UCSD-AML1 (cell line): ENCODE results near the gene B9D1.

ENCODE experiments used
- DNase-seq: peaks from one replicate; lab custom pipeline; 2025; ENCODE audit not compliant: unreplicated experiment; lab: John Stamatoyannopoulos, UW

Gene B9D1, protein sequence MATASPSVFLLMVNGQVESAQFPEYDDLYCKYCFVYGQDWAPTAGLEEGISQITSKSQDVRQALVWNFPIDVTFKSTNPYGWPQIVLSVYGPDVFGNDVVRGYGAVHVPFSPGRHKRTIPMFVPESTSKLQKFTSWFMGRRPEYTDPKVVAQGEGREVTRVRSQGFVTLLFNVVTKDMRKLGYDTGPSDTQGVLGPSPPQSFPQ

DNA sequence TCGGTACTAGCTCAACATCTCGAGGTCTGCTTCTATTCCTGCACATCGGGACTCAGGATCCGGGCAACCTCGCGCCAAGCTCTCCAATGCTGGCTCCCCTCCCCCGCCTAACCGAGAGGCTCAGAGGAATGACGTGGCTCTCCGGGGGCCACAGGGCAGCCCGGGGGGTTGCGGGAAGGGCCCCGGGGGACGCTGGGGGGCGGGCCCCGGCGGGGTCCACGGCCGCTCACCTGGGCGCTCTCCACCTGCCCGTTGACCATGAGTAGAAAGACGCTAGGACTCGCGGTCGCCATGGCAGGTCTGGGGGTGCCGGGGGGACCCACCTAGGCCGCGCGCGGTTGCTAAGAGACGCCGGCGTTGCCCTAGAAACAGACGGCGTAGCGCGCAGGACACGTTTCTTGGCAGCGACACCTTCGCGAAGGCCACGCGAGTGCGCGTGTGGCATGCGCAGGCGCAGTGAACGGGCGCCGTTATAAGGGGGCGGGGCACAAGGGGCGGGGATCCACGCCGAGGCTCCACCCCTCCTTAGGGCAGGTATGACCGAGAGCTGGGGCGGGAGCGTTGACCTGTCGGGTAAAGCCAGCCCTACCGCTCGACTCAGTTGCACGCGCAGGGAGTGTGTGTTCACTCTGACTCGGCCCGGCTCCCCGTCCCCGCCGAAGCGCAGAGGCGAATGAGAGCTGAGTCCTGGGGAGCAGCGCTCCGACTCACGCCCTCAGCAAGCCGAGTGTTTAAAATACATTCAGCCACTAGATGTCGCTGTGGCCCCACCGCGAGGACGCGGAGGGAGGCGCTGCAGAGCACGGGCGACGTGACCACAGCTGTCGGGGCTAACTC is at the start of gene B9D1:
B9D1 (minus strand) TSS at position 447 of the 837 bp plus-strand sequence; CDS start at position 293, 154 bp downstream.
- DNase-seq = peak; percentile 93

DNA sequence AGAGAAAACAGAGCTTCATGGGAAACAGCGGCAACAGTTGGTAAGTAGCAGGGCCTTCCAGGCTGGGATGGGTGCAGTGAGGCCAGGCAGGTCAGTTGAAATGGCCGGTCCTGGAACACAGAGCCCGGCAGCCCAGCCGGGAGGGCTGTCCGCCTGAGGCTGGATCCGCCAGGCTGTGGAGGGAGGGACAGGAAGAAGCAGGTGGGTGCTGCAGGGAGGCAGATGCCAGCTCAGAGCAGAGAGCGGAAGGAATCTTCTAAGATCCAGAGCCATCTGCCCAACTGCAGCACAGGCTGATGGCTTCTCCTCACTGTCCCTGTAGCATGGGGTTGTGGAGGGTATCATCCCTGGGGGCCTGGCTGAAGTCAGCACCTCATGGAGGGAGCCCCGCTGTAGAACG is 49.1 kb upstream of the B9D1 start:
- no peak for DNase-seq

DNA sequence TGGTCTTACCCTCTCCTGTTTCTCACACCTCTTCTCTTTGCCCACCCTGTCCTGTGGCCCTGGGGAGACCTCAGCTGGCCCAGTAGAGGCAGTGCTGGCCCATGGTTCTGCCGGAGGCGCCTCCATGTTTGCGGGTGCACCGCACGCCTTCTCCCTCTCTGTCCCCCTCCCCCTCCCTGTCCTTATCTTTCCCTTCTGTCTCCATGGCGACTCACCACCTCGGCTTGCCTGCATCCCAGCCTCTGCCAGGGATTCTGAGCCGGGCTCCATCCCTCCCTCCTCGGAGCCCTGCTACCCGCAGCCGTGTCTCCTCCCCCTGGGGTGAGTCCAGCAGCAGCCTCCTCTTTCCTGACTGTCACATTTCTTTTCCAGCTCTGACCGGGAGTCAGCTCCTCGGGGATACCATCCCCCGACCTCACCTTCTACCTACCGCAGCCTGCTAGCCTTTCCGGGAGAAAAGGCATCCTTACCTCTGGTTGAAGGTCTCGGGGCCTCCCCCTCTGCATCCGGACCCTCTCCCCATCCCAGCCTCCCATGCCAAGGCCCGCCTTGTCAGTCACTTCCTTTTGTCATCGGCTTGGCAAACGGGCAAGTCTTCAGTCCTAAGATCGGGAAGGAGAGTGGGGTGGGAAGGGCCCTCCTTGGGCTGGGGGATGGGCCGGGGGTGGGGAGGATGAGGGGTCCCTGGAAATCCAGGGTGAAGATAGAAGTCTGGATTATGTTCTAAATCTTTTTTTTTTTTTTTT is 48.5 kb upstream of the B9D1 start, which contains the start of gene RNF112:
RNF112 (plus strand) TSS at position 358 of the 746 bp plus-strand sequence; CDS start at position 535, 177 bp downstream.
- DNase-seq = no peak

DNA sequence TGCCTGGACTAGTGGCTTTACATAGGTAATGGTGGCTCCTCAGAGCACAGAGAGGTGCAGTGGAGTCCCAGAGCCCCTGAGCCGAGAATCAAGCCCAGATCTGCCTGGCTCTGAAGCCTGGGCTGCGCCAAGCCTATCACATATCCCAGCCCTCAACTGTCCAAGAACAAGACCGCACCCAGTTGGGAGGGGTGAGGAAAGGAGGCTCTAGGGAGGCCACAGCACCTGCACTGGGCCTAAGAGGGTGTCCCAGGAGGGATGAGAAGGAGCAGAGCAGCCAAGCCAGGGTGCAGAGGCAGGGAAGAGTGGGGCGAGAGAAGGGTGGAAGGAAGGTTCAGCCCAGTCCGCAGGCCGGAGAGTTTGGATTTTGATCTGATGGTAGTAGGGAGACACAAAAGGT is 47.6 kb upstream of the B9D1 start:
- DNase-seq = no peak

DNA sequence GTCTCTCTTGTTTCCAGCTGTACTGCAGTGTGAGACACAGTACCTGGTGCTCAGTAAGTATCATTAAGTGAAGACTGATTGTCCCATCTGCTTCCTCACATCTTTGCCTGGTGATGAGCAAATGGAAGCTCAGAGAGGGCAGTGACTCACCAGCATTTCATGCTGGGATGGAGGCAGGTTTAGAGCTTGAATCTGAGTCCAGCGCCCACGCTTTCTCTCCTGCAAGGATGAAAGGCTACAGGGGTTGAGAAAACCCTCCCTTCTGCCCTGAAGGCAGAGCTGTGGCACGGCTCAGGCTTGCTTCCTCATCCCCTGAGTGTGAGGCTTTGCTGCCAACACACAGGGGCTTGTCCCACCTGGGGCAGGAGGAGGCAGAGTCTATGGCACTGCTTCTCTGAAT is 47.0 kb upstream of the B9D1 start:
- no peak for DNase-seq

DNA sequence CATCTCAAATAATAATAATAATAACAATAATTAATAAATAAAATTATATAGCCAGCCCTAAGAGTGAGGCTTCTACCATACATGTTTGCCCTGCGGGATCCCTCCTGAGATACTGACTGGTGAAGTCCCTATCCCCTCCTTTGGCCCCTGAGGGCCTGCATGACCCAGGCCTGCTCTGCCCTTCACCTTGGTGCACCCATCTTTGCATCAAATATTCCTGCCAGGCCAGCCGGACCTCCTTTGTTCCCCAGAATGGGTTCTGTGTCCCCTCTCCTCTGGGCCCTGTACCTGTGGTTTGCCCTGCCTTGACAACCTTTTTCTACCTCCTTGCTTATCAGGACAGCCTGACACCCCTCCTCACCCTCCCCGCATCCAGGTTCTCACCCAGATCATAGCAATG is 46.5 kb upstream of the B9D1 start:
- no peak for DNase-seq

DNA sequence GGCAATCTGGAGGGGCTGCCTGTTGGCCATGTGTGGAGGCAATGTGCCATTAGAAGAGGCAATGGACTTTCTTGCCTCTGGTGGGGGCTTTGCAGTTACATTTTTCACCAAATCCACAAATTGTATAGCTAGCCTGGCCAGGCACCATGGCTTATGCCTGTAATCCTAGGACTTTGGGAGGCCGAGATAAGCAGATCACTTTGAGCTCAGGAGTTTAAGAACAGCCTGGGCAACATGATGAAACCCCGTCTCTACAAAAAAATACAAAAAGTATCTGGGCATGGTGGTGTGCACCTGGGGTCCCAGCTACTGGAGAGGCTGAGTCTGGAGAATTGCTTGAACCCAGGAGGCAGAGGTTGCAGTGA is 45.8 kb upstream of the B9D1 start:
- no peak for DNase-seq

DNA sequence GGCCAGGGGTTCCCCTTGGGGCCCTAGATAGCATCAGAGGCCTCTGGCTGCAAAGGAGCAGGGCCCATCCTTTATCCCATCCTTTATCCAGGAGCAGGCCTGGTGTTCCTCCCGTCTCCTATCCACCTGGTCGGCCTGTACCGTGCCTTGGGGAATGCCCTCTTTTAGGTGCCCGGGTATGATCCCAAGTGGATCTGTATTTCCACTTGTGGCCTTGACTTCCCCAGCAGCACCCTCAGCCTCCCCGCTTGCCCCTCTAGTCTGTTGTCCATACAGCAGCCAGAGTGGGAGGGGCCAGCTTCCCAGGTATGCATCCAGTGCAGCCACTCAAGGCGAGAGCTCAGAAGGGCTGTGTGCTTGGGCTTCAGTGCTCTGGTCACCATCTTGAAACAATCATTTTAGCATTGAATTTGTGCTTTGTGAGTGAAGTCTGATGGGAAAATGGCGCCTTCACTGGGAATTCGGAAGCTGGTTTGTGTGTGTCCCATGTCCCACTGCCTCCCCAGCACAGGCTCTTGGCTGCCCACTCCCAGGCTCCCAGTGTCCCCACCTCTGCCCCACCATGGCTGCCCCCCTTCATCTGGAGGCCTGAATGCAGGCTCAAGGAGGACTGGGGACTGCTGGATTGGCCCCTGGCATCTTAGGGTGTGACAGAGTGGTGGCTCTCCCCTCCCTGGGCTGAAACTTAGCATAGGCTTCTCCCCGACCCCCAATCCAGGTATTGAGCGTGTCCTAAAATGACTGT is 45.2 kb upstream of the B9D1 start:
- DNase-seq = no peak

DNA sequence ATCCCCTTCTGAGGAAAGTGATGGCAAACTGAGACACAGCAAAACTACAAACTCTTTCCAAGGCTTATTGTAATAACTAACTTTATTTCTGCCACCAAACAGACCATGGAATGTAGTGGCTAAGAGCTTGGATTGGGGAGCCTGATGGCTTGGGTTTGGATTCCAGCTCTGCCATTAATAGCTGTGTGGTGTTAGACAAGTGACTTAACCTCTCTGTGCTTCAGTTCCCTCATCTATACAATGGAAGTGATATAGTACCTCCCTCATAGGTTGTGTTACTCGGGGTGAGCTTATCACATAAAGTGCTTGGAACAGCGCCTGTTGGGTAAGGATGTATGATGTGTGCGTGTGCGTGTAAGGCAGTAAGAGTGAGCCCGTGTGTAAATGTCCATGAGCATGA is 42.6 kb upstream of the B9D1 start:
- no peak for DNase-seq

DNA sequence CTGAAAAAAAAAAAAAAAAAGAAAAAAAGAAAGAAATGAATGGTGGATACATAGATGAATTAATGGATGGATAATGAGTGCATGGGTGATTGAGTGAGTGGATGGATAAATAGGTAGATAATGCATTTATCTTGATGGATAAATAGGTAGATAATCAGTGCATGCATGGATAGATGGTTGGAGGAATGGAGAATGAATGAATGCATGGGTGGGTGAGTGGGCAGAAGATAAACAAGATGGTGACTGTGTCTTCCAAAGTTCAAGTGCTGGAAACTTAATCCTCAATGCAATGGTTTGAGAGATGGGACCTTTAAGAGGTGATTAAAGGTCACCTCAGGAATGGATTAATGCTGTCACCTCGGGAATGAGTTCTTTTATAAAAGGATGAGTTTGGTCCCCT is 41.7 kb upstream of the B9D1 start:
- no peak for DNase-seq

DNA sequence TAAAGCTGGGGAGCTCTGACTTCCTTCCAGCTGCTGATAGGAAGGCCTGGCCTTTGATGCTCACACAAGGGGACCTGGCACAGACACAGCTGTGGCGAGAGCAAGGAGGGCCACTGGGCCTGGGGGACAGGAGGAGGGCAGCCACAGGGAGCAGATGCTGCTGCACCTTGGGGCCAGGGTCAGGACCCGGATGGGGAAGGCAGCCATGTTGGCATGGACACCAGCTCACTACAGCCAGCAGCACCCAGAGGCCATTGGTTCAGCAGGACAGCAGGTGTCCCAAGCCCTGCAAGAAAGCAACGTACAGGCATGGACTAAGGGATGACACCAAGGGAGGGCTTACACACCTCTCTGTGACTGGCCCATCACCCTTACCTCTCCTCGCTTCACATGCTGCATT is 40.5 kb upstream of the B9D1 start:
- no peak for DNase-seq

DNA sequence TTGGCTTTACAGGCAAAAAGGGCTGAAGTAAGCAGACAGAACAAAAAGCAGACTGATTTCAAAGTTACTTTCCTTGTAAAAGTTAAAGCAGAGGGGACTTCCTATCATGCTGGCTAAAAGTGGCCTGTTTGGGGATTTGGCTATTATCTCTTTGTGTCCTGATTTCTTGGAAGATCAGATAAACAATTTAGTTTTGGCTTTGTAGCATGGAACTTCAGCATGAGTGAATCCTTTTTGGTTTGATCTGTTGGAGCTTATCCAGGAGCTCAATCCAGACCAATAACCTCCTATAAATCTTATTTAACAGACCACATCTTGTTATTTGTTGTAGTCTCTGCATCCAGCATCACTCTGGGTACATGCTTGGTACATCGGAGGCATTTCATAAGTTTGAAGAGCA is 39.6 kb upstream of the B9D1 start:
- DNase-seq = no peak

DNA sequence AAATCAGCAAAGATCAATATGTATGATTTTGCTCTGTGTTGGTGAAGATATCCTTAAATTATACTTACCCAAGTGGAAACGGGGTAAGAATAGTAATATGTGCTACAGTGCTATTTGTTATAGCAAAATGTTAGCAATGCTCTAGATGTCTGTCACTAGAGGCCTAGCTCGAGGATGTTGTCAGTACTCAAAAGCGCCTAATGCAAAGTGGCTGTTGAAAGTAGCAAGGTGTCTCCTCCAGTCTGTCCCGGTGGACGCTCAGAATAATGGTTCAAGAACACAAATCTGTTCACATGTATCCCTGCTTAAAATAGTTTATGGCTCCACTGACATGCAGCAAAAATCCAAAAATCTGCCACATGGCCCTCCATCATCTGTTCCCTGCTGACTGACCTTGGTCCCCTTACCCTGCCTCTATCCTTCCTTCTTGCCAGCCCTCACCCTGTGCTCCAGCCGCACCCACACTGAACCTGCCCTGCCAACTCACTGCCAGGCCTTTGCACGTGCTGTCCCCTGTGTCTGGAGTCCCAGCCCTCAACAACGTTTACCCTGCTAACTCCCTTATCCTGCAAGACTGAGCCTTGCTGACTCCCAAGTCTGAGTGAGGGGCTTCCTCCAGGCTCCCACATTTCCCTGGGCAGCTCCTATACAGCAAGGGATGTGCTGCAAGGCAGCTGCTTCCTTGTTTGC is 38.9 kb upstream of the B9D1 start:
- DNase-seq = no peak

DNA sequence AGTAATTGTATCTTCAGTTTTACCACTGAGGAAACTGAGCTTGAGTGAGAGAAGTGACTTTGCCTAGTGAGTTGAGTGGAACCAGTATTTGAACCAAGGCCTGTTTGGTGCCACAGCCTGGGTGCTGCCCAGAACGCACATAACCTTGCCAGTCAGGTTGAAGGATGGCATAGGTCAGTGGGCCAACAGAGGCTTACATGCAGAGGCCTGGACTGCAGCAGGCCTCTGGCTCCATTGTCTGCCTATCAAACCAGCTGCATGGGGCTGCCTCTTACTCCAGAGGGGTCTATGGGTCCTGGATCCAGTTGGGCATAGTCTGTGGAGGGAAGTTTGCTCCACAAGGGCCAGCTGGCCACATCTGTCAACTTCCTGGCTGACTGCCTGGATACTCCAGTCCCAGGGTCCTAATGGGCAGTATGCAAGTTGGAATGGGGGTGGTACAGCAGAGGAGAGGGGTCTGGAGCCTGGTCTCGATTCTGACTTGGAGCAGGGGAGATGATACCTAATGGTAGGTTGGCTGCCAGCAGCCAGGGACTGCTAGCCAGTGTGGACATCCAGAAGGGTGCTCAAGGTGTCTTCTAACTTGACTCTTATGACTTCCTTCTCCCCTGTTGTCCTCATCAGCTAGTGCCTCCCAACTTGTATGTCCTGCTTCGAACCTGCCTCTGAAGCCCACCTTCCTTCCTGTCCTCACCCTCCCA is 37.4 kb upstream of the B9D1 start:
- no peak for DNase-seq

DNA sequence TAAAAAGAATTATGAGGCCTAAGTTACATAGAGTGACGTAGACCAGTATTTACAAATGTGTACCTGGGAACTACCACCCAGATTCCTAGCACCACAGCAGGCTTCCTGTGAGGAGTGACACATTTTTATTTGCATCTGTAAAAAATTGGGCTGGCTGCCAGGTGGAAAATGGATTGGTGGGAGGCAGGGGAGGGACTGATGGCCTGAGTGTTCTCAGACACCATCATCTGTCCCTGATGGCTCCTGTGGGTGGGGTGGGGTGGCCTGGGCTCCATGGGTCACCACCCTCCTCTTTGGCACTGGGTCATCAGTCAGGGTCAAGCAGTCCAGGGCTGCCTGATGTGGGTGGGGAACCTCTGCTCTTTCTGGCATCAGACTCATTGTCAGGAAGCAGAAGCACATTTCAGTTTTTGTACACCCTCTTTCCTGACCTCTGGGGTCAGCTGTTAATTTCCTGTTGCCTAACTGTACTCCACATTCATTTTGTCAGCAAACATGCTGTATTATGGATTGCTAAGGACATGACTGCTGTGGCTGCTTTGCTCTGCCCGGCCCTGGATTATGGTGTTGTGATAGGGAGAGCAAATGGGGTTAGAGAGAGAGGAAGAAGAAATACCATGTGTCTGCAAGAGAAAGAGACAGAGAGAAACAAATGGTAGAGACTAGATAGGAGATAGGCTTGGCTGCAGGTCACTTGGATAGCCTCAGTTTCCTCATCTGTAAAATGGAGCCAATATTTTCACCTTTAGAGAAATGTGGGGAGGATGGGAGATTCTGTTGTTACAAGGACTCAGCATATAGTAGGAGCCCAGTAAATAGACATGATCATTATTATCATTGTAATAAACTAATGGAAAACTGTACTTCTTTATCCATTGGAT is 36.0 kb upstream of the B9D1 start:
- DNase-seq = peak; percentile 20

DNA sequence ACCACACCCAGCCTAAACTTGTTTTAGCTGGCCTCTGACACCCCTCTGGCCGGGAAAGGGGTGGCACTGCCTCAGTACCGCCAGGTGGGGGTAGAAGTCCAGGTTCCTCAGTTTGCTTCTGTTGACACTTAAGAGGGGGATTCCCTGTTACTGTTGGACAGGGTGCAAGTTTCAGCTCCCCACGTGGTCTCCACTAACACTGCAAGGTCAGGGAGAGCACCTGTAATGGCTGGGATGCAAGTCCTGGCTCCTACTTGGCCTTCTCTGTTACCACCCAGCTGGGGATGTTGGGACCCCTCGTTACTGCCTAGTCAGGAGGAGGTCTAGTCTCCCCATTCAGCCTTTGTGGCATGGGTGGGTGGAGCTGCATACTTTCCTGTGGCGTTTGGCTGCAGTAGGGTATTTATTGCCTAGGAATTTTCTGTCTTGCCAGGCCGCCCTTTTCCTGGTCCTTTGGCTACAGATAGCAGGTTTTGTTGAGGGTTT is 35.1 kb upstream of the B9D1 start:
- DNase-seq = no peak

DNA sequence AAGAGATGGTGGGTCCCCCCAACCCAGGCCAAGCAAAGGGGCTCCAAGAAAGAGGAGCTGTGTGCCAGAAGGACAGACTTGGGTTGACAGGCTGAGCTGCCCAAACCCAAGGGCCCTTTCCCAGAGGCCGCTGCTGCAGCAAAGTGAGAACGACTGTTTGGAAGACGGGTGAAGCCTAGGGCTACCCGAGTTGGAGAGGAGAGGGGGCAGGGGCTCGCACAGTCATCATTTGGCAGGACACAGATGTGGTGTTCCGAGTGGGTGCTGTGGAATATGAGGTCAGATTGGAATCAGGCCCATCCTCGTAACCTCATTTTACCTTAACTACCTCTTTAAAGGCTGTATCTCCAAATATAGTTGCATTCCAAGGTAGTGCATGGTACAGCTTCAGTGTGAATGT is 29.8 kb upstream of the B9D1 start:
- DNase-seq = no peak

DNA sequence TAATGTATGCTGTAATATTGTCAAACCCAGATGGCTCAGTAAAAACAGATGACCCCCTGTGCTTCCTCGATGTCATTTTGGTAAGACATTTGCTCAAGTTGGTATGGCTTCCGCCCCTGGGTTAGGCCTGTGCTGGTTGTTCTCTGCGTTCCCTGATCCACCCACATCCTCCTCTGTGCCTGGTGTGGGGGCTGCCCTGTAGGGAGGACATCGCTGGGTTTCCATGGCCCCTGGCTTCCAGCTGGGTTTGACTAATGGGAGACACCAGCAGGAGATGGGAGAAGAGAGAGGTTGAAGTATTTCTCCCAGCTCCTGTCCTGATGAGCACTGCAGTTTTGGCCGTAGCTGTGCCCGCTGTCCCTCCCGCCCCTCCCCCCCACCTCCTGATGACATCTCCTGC is 28.9 kb upstream of the B9D1 start:
- no peak for DNase-seq

DNA sequence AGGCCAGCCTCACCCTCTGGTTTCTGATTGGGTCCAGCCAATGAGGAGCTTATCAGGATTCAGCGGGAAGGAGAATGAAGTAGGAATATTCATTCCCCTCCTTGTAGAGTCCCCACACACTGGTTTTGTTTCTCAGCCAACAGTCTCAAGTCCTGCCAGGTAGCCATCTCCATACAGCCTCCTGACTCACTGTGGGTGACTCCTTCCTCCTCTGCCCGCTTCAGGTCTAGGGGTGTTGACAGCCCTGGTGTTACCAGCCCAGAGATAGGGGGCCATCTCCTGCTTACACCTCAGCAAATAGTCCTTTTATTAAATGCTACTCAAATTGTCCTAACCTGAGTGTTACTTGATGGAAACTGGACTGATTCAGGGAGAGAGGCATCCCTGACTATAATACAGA is 28.4 kb upstream of the B9D1 start:
- DNase-seq = no peak
